AG04450 (cell line): Measurements from ENCODE around the gene KRT32. TPM values are rescaled to one million over a fixed set of nuclear protein-coding genes. Genes with fewer than 3 reads are reported as not detected.
A peak's percentile ranks its signal among the peaks of the same experiment; 100 is the strongest.

ENCODE experiments used
- CTCF ChIA-PET: fragments of 300-600, 350-600 bp; formaldehyde crosslinking; extraction: SDS; loops from one replicate; lab custom pipeline; 2022; ENCODE audit warnings: antibody characterized with exemption, inconsistent platforms; lab: Charles Lee
- POLR2A ChIA-PET: fragments of 350-600 bp; formaldehyde crosslinking; extraction: SDS; loops from one replicate; lab custom pipeline; 2021; ENCODE audit warnings: antibody characterized with exemption, inconsistent platforms; lab: Yijun Ruan, JAX
- DNase-seq: peaks from one replicate; pipeline ENCODE4 v3.0.0-alpha.2; 2011; ENCODE audit warnings: low read depth, low spot score
- H3K27ac ChIP-seq: one replicate; pipeline ENCODE4 v1.5.1; 2012; ENCODE audit warnings: low read depth, low read length, control low read depth
- H3K27me3 ChIP-seq: one replicate; pipeline ENCODE4 v1.6.0; 2012; ENCODE audit warnings: low read length; ENCODE audit not compliant: control insufficient read depth, insufficient read depth
- H3K4me3 ChIP-seq: 2 replicates; pipeline ENCODE4 v1.5.1; 2011; ENCODE audit warnings: mild to moderate bottlenecking, low read depth, low read length, control low read depth
- H3K9me3 ChIP-seq: 2 replicates; pipeline ENCODE4 v1.5.1; 2012; ENCODE audit warnings: low read length; ENCODE audit not compliant: control insufficient read depth, insufficient read depth
- CTCF ChIP-seq: IDR thresholded peaks from 2 replicates; pipeline ENCODE4 v1.5.1; 2011; ENCODE audit warnings: low read depth, low read length, control low read depth, inconsistent platforms
- polyA plus RNA-seq: library from polyadenylated mRNA; depleted of rRNA; stranded (reverse); fragments of >200 nt; gene quantifications from 2 replicates; pipeline ENCODE4 v1.2.3, GENCODE V29; 2011

The KRT32 gene
- polyA plus RNA-seq, 1 experiment: 0.09 TPM

- DNase-seq: no peak
- TF ChIP-seq CTCF: no peak
Observed at GRCh38 chr17:41500131-41500911, 33.1 kb upstream of the KRT32 start.

GRCh38 chr17:41499714-41500113, 32.5 kb upstream of the KRT32 start:
- no peak overlapping the region for H3K4me3 ChIP-seq
- no peaks in the 10 kb centered on the region; the same call in 1 of the 2 replicates for H3K9me3 ChIP-seq
- CTCF ChIA-PET: interaction anchor here (1.6 to 2.0 kb wide), 2 partner anchors 49 to 163 kb away, joined by 7 to 8 read pairs; no protein-coding TSS in a partner anchor
- POLR2A ChIA-PET: no interaction called here
- DNase-seq: no peak
- H3K27me3 ChIP-seq: no peaks in the 10 kb centered on the region
- no peak for TF ChIP-seq CTCF
- H3K27ac ChIP-seq: no peak overlapping the region

More at GRCh38 chr17:41500131-41500911, 33.1 kb upstream of the KRT32 start:
- Histone ChIP-seq H3K27ac (no peak overlapping the region), H3K27me3 (no peaks in the 10 kb centered on the region), H3K4me3 (no peak overlapping the region), H3K9me3 (no peaks in the 10 kb centered on the region; the same call in 1 of the 2 replicates)
- ChIA-PET POLR2A (no interaction called here), CTCF (interaction anchor here (1.6 kb wide), 1 partner anchor 49 kb away, joined by 8 read pairs; no protein-coding TSS in a partner anchor)

- Histone ChIP-seq H3K27ac (no peak overlapping the region), H3K9me3 (no peaks in the 10 kb centered on the region; the same call in 1 of the 2 replicates), H3K4me3 (no peak overlapping the region), H3K27me3 (no peaks in the 10 kb centered on the region)
- no peak for TF ChIP-seq CTCF
- DNase-seq: no peak
- POLR2A ChIA-PET: no interaction called here
- CTCF ChIA-PET: interaction anchor here (2.0 to 5.1 kb wide), 2 partner anchors 50 to 165 kb away, joined by 7 to 35 read pairs; no protein-coding TSS in a partner anchor
Observed at GRCh38 chr17:41498276-41498675, 31.1 kb upstream of the KRT32 start.

- H3K27me3 ChIP-seq: no peaks in the 10 kb centered on the region
- H3K9me3 ChIP-seq: no peaks in the 10 kb centered on the region; the same call in 1 of the 2 replicates
- no peak overlapping the region for H3K4me3 ChIP-seq
- peak; percentile 78 for TF ChIP-seq CTCF
- POLR2A ChIA-PET: interaction anchor here (1.0 kb wide), 1 partner anchor 470 kb away, joined by 3 read pairs; the partner anchor contains the start of gene KRTAP1-5
- CTCF ChIA-PET: interaction anchor here (1.1 to 5.1 kb wide), 3 partner anchors 52 to 640 kb away, joined by 3 to 35 read pairs (median 5); no protein-coding TSS in a partner anchor
- H3K27ac ChIP-seq: no peak overlapping the region
- peak; percentile 55 for DNase-seq
Observed at GRCh38 chr17:41496803-41497484, 29.8 kb upstream of the KRT32 start.
